Caco-2 (cell line): ENCODE measurements around the gene CCIN. TPM values are rescaled to one million over a fixed set of nuclear protein-coding genes. Genes with fewer than 3 reads are reported as not detected.

Experiments used
- BruUV-seq: library from RNA; stranded (reverse); fragments of 400-500 nt; replicated peaks from 2 replicates; lab custom pipeline; 2021; lab: Mats Ljungman, UMichigan
- CTCF ChIA-PET: fragments of 300-600 bp; sonication (Branson Sonifier 250); formaldehyde crosslinking; loops from one replicate; lab custom pipeline; 2022; ENCODE audit warnings: antibody characterized with exemption; lab: Charles Lee
- POLR2A ChIA-PET: fragments of 300-600 bp; sonication (Branson Sonifier 250); formaldehyde crosslinking; loops from one replicate; lab custom pipeline; 2022; ENCODE audit warnings: antibody characterized with exemption; lab: Charles Lee
- DNase-seq, 2 experiments: peaks; one replicate each; pipeline versions ENCODE4 v3.0.0 to v3.0.0-alpha.2; 2020 to 2022
- H3K27me3 ChIP-seq: replicated peaks from 2 replicates; pipeline ENCODE4 v1.6.0; 2011; ENCODE audit warnings: low read length; ENCODE audit not compliant: control insufficient read depth, insufficient read depth
- H3K36me3 ChIP-seq: 2 replicates; pipeline ENCODE4 v1.5.1; 2011; ENCODE audit warnings: low read length; ENCODE audit not compliant: control insufficient read depth, insufficient read depth
- H3K4me1 ChIP-seq: fragments of 250-450 bp; sonication (Bioruptor Pico); 2 replicates; pipeline ENCODE4 v1.5.1; 2020; ENCODE audit warnings: mild to moderate bottlenecking
- H3K4me3 ChIP-seq: 2 replicates; pipeline ENCODE4 v1.5.1; 2011; ENCODE audit warnings: low read depth, mild to moderate bottlenecking, control low read depth, low read length
- H3K9me3 ChIP-seq: fragments of 250-450 bp; sonication (Bioruptor Pico); 2 replicates; pipeline ENCODE4 v1.5.1; 2020; ENCODE audit warnings: mild to moderate bottlenecking, moderate library complexity
- H3K27ac Mint-ChIP-seq: one replicate; pipeline ENCODE4 v1.8.0; 2022; ENCODE audit warnings: mixed read lengths; ENCODE audit not compliant: unreplicated experiment
- H3K27me3 Mint-ChIP-seq: one replicate; pipeline ENCODE4 v1.8.0; 2022; ENCODE audit warnings: mixed read lengths; ENCODE audit not compliant: insufficient read depth, unreplicated experiment
- H3K36me3 Mint-ChIP-seq: one replicate; pipeline ENCODE4 v1.8.0; 2022; ENCODE audit warnings: mild to moderate bottlenecking, mixed read lengths; ENCODE audit not compliant: insufficient read depth, unreplicated experiment
- H3K4me1 Mint-ChIP-seq: one replicate; pipeline ENCODE4 v1.8.0; 2022; ENCODE audit warnings: low read depth, mixed read lengths; ENCODE audit not compliant: unreplicated experiment
- H3K4me3 Mint-ChIP-seq: one replicate; pipeline ENCODE4 v1.8.0; 2022; ENCODE audit warnings: mild to moderate bottlenecking, moderate library complexity, mixed read lengths; ENCODE audit not compliant: unreplicated experiment
- H3K9me3 Mint-ChIP-seq: one replicate; pipeline ENCODE4 v1.8.0; 2022; ENCODE audit warnings: mixed read lengths; ENCODE audit not compliant: unreplicated experiment
- intact Hi-C: fragments of 100-400 bp; cut with micrococcal nuclease; formaldehyde crosslinking; loops from one replicate; pipeline ENCODE4 v1.10.0; 2022; ENCODE audit not compliant: unreplicated experiment
- total RNA-seq: library from RNA; stranded (reverse); gene quantifications from 2 replicates; pipeline ENCODE4 v1.2.3, GENCODE V29; 2022
- TF ChIP-seq, protein P1 (sequence below), 2 experiments: fragments of 200-600 bp in 1 of 2; IDR thresholded peaks; 1 replicate in 1 of 2; 2 replicates in 1 of 2; pipeline versions ENCODE4 v1.5.1 to v1.8.0; 2011 to 2022; ENCODE audit warnings: antibody characterized with exemption in 1 of 2, control low read depth in 1 of 2, inconsistent platforms in 1 of 2, low read depth in 1 of 2, low read length in 1 of 2, mild to moderate bottlenecking in 1 of 2, moderate library complexity in 1 of 2; ENCODE audit not compliant: insufficient read depth in 1 of 2, severe bottlenecking in 1 of 2, unreplicated experiment in 1 of 2

CCIN gene
- total RNA-seq, 1 experiment from 2014 or later = not detected

DNA sequence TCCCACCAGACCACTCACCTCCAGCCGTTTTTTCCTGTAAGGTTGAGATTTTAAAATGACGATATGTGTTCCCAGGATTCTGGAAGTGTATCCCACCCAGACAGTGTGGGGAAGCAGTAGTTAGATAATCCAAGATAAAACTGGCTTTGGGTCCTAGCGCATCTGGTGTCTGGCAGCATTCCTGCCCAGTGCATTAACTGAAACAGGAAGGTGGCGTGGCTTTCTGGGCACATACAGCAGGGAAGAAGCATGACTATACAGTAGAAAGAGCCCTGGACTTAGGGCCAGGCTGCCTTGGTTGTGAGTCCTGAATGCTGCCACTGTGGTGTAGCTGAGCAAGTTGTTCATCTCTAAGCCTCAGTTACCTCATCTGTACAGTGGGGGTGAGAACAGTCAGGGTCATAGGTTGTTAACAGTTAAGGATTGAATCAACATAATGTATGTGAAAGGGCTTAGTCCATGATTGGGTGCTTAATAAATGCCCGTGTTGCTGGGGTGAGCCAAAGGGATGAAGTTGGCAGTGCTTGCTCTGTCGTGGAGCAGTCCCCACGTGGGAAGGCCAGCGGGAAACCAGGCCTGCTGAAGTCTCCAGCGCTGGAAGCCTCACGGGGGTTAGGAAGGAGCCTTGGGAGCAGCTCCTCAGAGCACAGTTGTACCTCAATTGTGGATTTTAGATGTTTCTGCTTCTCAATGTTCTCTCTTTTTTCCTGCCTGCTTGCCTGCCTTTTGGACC is 39.5 kb downstream of the CCIN start:
- Histone ChIP-seq H3K27me3 (no peaks in the 10 kb centered on the region), H3K4me3 (no peak overlapping the region), H3K4me1 (no peaks in the 10 kb centered on the region), H3K36me3 (peaks cover 15% of the 10 kb centered on the region), H3K9me3 (no peaks in the 10 kb centered on the region)
- no peaks in the 10 kb centered on the region for H3K9me3 Mint-ChIP-seq
- no peak overlapping the region for H3K27ac Mint-ChIP-seq
- H3K4me1 Mint-ChIP-seq = no peaks in the 10 kb centered on the region
- ChIA-PET CTCF (no interaction called here), POLR2A (no interaction called here)
- peaks cover 87% of the 10 kb centered on the region for H3K36me3 Mint-ChIP-seq
- no peaks in the 10 kb centered on the region for H3K27me3 Mint-ChIP-seq
- DNase-seq = no peak
- BruUV-seq = no TSS peak
- TF ChIP-seq, protein P1, sequence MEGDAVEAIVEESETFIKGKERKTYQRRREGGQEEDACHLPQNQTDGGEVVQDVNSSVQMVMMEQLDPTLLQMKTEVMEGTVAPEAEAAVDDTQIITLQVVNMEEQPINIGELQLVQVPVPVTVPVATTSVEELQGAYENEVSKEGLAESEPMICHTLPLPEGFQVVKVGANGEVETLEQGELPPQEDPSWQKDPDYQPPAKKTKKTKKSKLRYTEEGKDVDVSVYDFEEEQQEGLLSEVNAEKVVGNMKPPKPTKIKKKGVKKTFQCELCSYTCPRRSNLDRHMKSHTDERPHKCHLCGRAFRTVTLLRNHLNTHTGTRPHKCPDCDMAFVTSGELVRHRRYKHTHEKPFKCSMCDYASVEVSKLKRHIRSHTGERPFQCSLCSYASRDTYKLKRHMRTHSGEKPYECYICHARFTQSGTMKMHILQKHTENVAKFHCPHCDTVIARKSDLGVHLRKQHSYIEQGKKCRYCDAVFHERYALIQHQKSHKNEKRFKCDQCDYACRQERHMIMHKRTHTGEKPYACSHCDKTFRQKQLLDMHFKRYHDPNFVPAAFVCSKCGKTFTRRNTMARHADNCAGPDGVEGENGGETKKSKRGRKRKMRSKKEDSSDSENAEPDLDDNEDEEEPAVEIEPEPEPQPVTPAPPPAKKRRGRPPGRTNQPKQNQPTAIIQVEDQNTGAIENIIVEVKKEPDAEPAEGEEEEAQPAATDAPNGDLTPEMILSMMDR (IDR thresholded peaks at IDR 0.05; ENCODE audit: insufficient read depth in 1 of 2, low read depth in 1 of 2, low read length in 1 of 2, severe bottlenecking in 1 of 2, unreplicated experiment in 1 of 2) = no peak
- no peak overlapping the region for H3K4me3 Mint-ChIP-seq
- intact Hi-C loops = no loop called here

DNA sequence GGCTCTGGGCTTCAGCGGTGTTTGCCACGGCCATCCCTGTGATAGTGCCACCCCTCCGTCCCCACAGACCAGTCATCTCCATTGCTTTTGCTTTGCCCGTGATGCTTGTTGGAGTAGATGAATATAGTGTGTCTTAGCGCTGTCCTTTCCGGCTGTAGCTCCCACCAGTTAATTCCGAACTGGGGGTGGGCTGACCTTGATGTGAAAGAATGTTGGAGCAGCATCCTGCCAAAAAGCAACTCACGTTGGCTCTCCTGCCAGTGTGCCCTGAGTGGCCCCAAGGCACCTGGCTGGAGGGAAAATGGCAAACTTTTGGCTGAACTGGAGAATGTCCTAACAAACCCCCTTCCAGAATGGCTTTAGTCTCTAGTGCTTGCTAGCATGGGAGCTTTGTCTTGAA is 41.5 kb downstream of the CCIN start:
- no peaks in the 10 kb centered on the region for H3K27me3 Mint-ChIP-seq
- no peak for DNase-seq
- Histone ChIP-seq H3K4me3 (no peak overlapping the region), H3K4me1 (no peaks in the 10 kb centered on the region), H3K36me3 (peaks cover 13% of the 10 kb centered on the region), H3K9me3 (no peaks in the 10 kb centered on the region), H3K27me3 (no peaks in the 10 kb centered on the region)
- POLR2A ChIA-PET = no interaction called here
- H3K27ac Mint-ChIP-seq = no peak overlapping the region
- TF ChIP-seq, protein P1 (IDR thresholded peaks at IDR 0.05; ENCODE audit: insufficient read depth in 1 of 2, low read depth in 1 of 2, low read length in 1 of 2, severe bottlenecking in 1 of 2, unreplicated experiment in 1 of 2) = no peak
- no peaks in the 10 kb centered on the region for H3K9me3 Mint-ChIP-seq
- intact Hi-C loops = no loop called here
- CTCF ChIA-PET = no interaction called here
- H3K4me3 Mint-ChIP-seq = no peak overlapping the region
- H3K36me3 Mint-ChIP-seq = peaks cover 72% of the 10 kb centered on the region
- H3K4me1 Mint-ChIP-seq = no peaks in the 10 kb centered on the region
- no TSS peak for BruUV-seq

DNA sequence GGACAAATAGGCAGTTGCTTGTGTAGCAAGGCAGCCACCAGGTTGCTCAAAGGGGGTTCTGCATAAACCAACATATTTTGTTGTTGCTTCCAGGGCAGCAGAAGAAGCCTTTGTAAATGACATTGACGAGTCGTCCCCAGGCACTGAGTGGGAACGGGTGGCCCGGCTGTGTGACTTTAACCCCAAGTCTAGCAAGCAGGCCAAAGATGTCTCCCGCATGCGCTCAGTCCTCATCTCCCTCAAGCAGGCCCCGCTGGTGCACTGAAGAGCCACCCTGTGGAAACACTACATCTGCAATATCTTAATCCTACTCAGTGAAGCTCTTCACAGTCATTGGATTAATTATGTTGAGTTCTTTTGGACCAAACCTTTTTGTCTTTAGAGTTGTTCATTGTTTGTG is 42.3 kb downstream of the CCIN start:
- Mint-ChIP-seq H3K36me3 (peaks cover 72% of the 10 kb centered on the region), H3K4me3 (no peak overlapping the region), H3K9me3 (no peaks in the 10 kb centered on the region), H3K27me3 (no peaks in the 10 kb centered on the region), H3K4me1 (peaks cover 4% of the 10 kb centered on the region), H3K27ac (no peak overlapping the region)
- ChIA-PET POLR2A (no interaction called here), CTCF (no interaction called here)
- Histone ChIP-seq H3K4me1 (no peaks in the 10 kb centered on the region), H3K9me3 (no peaks in the 10 kb centered on the region), H3K27me3 (no peaks in the 10 kb centered on the region), H3K4me3 (no peak overlapping the region), H3K36me3 (peaks cover 13% of the 10 kb centered on the region)
- TF ChIP-seq, protein P1 (IDR thresholded peaks at IDR 0.05; ENCODE audit: insufficient read depth in 1 of 2, low read depth in 1 of 2, low read length in 1 of 2, severe bottlenecking in 1 of 2, unreplicated experiment in 1 of 2) = no peak
- no peak for DNase-seq
- intact Hi-C loops = no loop called here
- TSS peak; percentile 54 for BruUV-seq
